OCI-LY7 (cell line): Measurements from ENCODE around the gene NCOA7.

Experiments used
- CTCF ChIP-seq: fragments of 200-600 bp; sonication (generic); conservative IDR thresholded peaks from 2 replicates; pipeline ENCODE4 v1.5.1; 2014; ENCODE audit warnings: mild to moderate bottlenecking, antibody characterized with exemption, low read length, moderate library complexity, mixed read lengths
- EZH2phosphoT487 ChIP-seq: fragments of 200-600 bp; sonication (generic); IDR thresholded peaks from 2 replicates; pipeline ENCODE4 v1.6.1; 2018; ENCODE audit warnings: low read depth, borderline replicate concordance, mild to moderate bottlenecking, mixed run types, antibody characterized with exemption, low read length, moderate library complexity, mixed read lengths

- TF ChIP-seq CTCF (no peak; the same call in 1 of the 2 replicates), EZH2phosphoT487 (no peak)
Measured at GRCh38 chr6:125811259-125811658, 20.5 kb downstream of the NCOA7 start.
